ENCODE results near the gene C3orf85. TPM values are rescaled to one million over a fixed set of nuclear protein-coding genes. Genes with fewer than 3 reads are reported as not detected.

The C3orf85 gene
- total RNA-seq, 1 experiment from 2014 or later: not detected

GRCh38 chr3:109137761-109138160, 1.2 kb downstream of the C3orf85 start:
- ChIA-PET CTCF (no interaction called here), POLR2A (ENCODE audit: low non-redundant PET) (no interaction called here)
- H3K4me3 ChIP-seq (ENCODE audit: low read depth, low read length, poor library complexity, severe bottlenecking): no peak overlapping the region
- intact Hi-C loops (cut with micrococcal nuclease; ENCODE audit: unreplicated experiment): no loop called here
- no TSS peak for BruUV-seq (replicated peaks)
- no peak overlapping the region for H3K27ac ChIP-seq (ENCODE audit: low read depth, low read length, poor library complexity, severe bottlenecking)
- H3K4me1 ChIP-seq (ENCODE audit: insufficient read depth, low read length, poor library complexity, severe bottlenecking): no peaks in the 10 kb centered on the region
- no peaks in the 10 kb centered on the region for H3K9me3 ChIP-seq (ENCODE audit: low read depth, low read length, poor library complexity, severe bottlenecking)
- DNase-seq (ENCODE audit: low spot score): no peak
- H3K36me3 ChIP-seq (ENCODE audit: insufficient read depth, low read length, poor library complexity, severe bottlenecking): no peaks in the 10 kb centered on the region
- H3K27me3 ChIP-seq (replicated peaks; ENCODE audit: insufficient read depth, low read depth, low read length, poor library complexity): no peaks in the 10 kb centered on the region
- TF ChIP-seq CTCF (conservative IDR thresholded peaks at IDR 0.05; ENCODE audit: low read depth, low read length) (no peak), EZH2 (IDR thresholded peaks at IDR 0.05; ENCODE audit: borderline replicate concordance, low read depth, low read length, poor library complexity, severe bottlenecking) (no peak)

- H3K4me1 ChIP-seq (ENCODE audit: insufficient read depth, low read length, poor library complexity, severe bottlenecking): no peaks in the 10 kb centered on the region
- no peaks in the 10 kb centered on the region for H3K36me3 ChIP-seq (ENCODE audit: insufficient read depth, low read length, poor library complexity, severe bottlenecking)
- H3K4me3 ChIP-seq (ENCODE audit: low read depth, low read length, poor library complexity, severe bottlenecking): no peak overlapping the region
- intact Hi-C loops (cut with micrococcal nuclease; ENCODE audit: unreplicated experiment): no loop called here
- no peak overlapping the region for H3K27ac ChIP-seq (ENCODE audit: low read depth, low read length, poor library complexity, severe bottlenecking)
- no peaks in the 10 kb centered on the region for H3K9me3 ChIP-seq (ENCODE audit: low read depth, low read length, poor library complexity, severe bottlenecking)
- BruUV-seq (replicated peaks): no TSS peak
- ChIA-PET POLR2A (ENCODE audit: low non-redundant PET) (no interaction called here), CTCF (no interaction called here)
- TF ChIP-seq CTCF (conservative IDR thresholded peaks at IDR 0.05; ENCODE audit: low read depth, low read length) (no peak), EZH2 (IDR thresholded peaks at IDR 0.05; ENCODE audit: borderline replicate concordance, low read depth, low read length, poor library complexity, severe bottlenecking) (no peak)
- no peaks in the 10 kb centered on the region for H3K27me3 ChIP-seq (replicated peaks; ENCODE audit: insufficient read depth, low read depth, low read length, poor library complexity)
- DNase-seq (ENCODE audit: low spot score): no peak
Observed at GRCh38 chr3:109140318-109140717, 3.8 kb downstream of the C3orf85 start.

GRCh38 chr3:109143646-109144045, 7.1 kb downstream of the C3orf85 start:
- DNase-seq (ENCODE audit: low spot score): no peak
- no peaks in the 10 kb centered on the region for H3K4me1 ChIP-seq (ENCODE audit: insufficient read depth, low read length, poor library complexity, severe bottlenecking)
- TF ChIP-seq CTCF (conservative IDR thresholded peaks at IDR 0.05; ENCODE audit: low read depth, low read length): no peak
- no peak for TF ChIP-seq EZH2 (IDR thresholded peaks at IDR 0.05; ENCODE audit: borderline replicate concordance, low read depth, low read length, poor library complexity, severe bottlenecking)
- no peak overlapping the region for H3K4me3 ChIP-seq (ENCODE audit: low read depth, low read length, poor library complexity, severe bottlenecking)
- no peaks in the 10 kb centered on the region for H3K36me3 ChIP-seq (ENCODE audit: insufficient read depth, low read length, poor library complexity, severe bottlenecking)
- ChIA-PET CTCF (no interaction called here), POLR2A (ENCODE audit: low non-redundant PET) (no interaction called here)
- no peaks in the 10 kb centered on the region for H3K27me3 ChIP-seq (replicated peaks; ENCODE audit: insufficient read depth, low read depth, low read length, poor library complexity)
- intact Hi-C loops (cut with micrococcal nuclease; ENCODE audit: unreplicated experiment): no loop called here
- no peak overlapping the region for H3K27ac ChIP-seq (ENCODE audit: low read depth, low read length, poor library complexity, severe bottlenecking)
- BruUV-seq (replicated peaks): no TSS peak
- H3K9me3 ChIP-seq (ENCODE audit: low read depth, low read length, poor library complexity, severe bottlenecking): no peaks in the 10 kb centered on the region
